Ascending aorta (tissue), 2 donors: ENCODE measurements around the gene KLHDC7A. TPM values are rescaled to one million over a fixed set of nuclear protein-coding genes. Genes with fewer than 3 reads are reported as not detected.

Experiments
- DNase-seq, 2 donors: peaks; one replicate each; pipeline ENCODE4 v3.0.0-alpha.2; 2019; ENCODE audit warnings: low spot score in 2 of 2
- H3K27ac ChIP-seq, 2 donors: fragments of 200-600 bp; sonication (generic); one replicate each; pipeline ENCODE4 v1.5.1; 2016 to 2017; ENCODE audit warnings: mild to moderate bottlenecking in 1 of 2
- H3K27me3 ChIP-seq: fragments of 200-600 bp; sonication (generic); one replicate; pipeline ENCODE4 v1.5.1; 2017
- H3K36me3 ChIP-seq, 2 donors: fragments of 200-600 bp; sonication (generic); one replicate each; pipeline ENCODE4 v1.5.1; 2016
- H3K4me1 ChIP-seq, 2 donors: fragments of 200-600 bp; sonication (generic); one replicate each; pipeline ENCODE4 v1.5.1; 2016 to 2017; ENCODE audit warnings: mild to moderate bottlenecking in 1 of 2
- H3K4me3 ChIP-seq, 2 donors: fragments of 200-600 bp; sonication (generic); one replicate each; pipeline ENCODE4 v1.5.1; 2016 to 2017; ENCODE audit warnings: mild to moderate bottlenecking in 1 of 2
- H3K9me3 ChIP-seq, 2 donors: fragments of 200-600 bp; sonication (generic); one replicate each; pipeline ENCODE4 v1.5.1; 2016
- intact Hi-C: fragments of 100-400 bp; cut with DNase I; formaldehyde crosslinking; loops from one replicate; pipeline ENCODE4 v1.15.1; 2023
- total RNA-seq: library from RNA; depleted of rRNA; stranded (reverse); fragments of >200 nt; gene quantifications from one replicate; pipeline ENCODE4 v1.1.0, GENCODE V29; 2016
- TF ChIP-seq, protein P1 (sequence below), 3 experiments: fragments of 200-600 bp in 2 of 3; fragments of 450-650 bp in 1 of 3; sonication (generic) in 2 of 3; IDR thresholded peaks; one replicate each; pipeline ENCODE4 v1.5.1; 2016 to 2019; ENCODE audit warnings: antibody characterized with exemption in 3 of 3, mild to moderate bottlenecking in 1 of 3, moderate library complexity in 1 of 3

Gene KLHDC7A
- total RNA-seq, 1 donor from 2014 or later: not detected

DNA sequence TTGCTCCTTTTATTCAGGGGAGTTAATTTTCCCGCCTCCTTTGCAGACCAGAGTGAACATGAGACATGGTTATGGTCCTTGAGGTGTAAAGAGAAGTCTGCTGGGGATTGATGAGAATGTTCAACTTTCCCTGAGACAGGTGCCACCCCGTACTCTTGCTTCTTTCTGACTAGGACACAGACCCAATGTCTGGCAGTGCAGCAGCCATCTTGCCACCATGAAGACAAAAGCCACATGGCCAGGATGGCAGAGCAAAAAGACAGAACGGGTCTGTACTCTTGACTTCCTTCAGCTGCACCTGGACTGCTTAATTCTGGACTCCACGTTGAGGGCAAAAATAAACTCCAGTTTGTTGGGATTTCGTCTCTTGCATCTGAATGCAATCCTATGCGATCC lies 54.1 kb downstream of the KLHDC7A start:
- Histone ChIP-seq H3K36me3 (no peaks in the 10 kb centered on the region), H3K4me1 (no peaks in the 10 kb centered on the region), H3K9me3 (no peaks in the 10 kb centered on the region), H3K27ac (no peak overlapping the region), H3K4me3 (no peak overlapping the region), H3K27me3 (no peaks in the 10 kb centered on the region)
- TF ChIP-seq, protein P1, sequence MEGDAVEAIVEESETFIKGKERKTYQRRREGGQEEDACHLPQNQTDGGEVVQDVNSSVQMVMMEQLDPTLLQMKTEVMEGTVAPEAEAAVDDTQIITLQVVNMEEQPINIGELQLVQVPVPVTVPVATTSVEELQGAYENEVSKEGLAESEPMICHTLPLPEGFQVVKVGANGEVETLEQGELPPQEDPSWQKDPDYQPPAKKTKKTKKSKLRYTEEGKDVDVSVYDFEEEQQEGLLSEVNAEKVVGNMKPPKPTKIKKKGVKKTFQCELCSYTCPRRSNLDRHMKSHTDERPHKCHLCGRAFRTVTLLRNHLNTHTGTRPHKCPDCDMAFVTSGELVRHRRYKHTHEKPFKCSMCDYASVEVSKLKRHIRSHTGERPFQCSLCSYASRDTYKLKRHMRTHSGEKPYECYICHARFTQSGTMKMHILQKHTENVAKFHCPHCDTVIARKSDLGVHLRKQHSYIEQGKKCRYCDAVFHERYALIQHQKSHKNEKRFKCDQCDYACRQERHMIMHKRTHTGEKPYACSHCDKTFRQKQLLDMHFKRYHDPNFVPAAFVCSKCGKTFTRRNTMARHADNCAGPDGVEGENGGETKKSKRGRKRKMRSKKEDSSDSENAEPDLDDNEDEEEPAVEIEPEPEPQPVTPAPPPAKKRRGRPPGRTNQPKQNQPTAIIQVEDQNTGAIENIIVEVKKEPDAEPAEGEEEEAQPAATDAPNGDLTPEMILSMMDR (IDR thresholded peaks at IDR 0.05): no peak
- intact Hi-C loops: no loop called here
- peak in 1 of 2 donors; percentile 38 for DNase-seq

Other genes starting within 250 kb of the KLHDC7A start
- gene PAX7, start 149.9 kb downstream of the KLHDC7A start, total RNA-seq: not detected